Suppressor macrophage (primary cell): ENCODE measurements around the gene AP1S3.
"Not testable (repeated sequence)": the region's sequence is repeated elsewhere in the genome, so short reads cannot be mapped to it uniquely, and the experiment has no call there.

Source experiments
- DNase-seq, 4 experiments: peaks; one replicate each; pipeline ENCODE4 v3.0.0-alpha.2; 2020 to 2022
- total RNA-seq, 17 experiments: gene quantifications; one replicate each; lab custom pipeline; 2026; ENCODE audit warnings: mixed read lengths in 6 of 17, inconsistent platforms in 3 of 17; lab: John Stamatoyannopoulos, UW

Gene AP1S3
- 1.4 to 6.1 (median 3.1) reads per million in 17 experiments for total RNA-seq

- DNase-seq = peak; percentile 37 to 74 (median 60)
Measured at GRCh38 chr2:223837287-223838061, at the start of gene AP1S3. TSS of gene AP1S3 (minus strand) at chr2:223837582. CDS start at chr2:223837450, 132 bp downstream.

GRCh38 chr2:223887127-223887526 is 49.7 kb upstream of the AP1S3 start:
- peak; percentile 43 to 71 (median 62) for DNase-seq

- DNase-seq = peak in 3 of 4 experiments; percentile 23 to 61 (median 56)
Measured at GRCh38 chr2:223886726-223887125, 49.3 kb upstream of the AP1S3 start.

- DNase-seq = no peak
Measured at GRCh38 chr2:223884399-223884798, 47.0 kb upstream of the AP1S3 start.

- DNase-seq = no peak
Measured at GRCh38 chr2:223882715-223883114, 45.3 kb upstream of the AP1S3 start.

GRCh38 chr2:223880796-223881195 is 43.4 kb upstream of the AP1S3 start:
- DNase-seq = no peak

GRCh38 chr2:223877721-223878410 is 40.5 kb upstream of the AP1S3 start:
- DNase-seq = peak in 2 of 4 experiments; percentile 21 to 25

- DNase-seq = no peak
Measured at GRCh38 chr2:223873672-223874071, 36.3 kb upstream of the AP1S3 start.

- DNase-seq = not testable (repeated sequence)
Measured at GRCh38 chr2:223872772-223873171, 35.4 kb upstream of the AP1S3 start.

- DNase-seq = peak in 3 of 4 experiments; percentile 31 to 57 (median 40)
Measured at GRCh38 chr2:223871661-223872060, 34.3 kb upstream of the AP1S3 start.

GRCh38 chr2:223870840-223871611 is 33.6 kb upstream of the AP1S3 start:
- peak; percentile 48 to 78 (median 62) for DNase-seq

GRCh38 chr2:223868005-223868404 is 30.6 kb upstream of the AP1S3 start:
- no peak for DNase-seq

GRCh38 chr2:223865907-223866508 is 28.6 kb upstream of the AP1S3 start:
- DNase-seq = no peak

GRCh38 chr2:223865124-223865523 is 27.7 kb upstream of the AP1S3 start:
- DNase-seq = peak in 2 of 4 experiments; percentile 10 to 14

GRCh38 chr2:223863491-223863890 is 26.1 kb upstream of the AP1S3 start:
- DNase-seq = no peak

GRCh38 chr2:223860809-223861738 is 23.7 kb upstream of the AP1S3 start:
- DNase-seq = no peak

GRCh38 chr2:223859070-223859469 is 21.7 kb upstream of the AP1S3 start:
- DNase-seq = no peak

- no peak for DNase-seq
Measured at GRCh38 chr2:223856584-223856983, 19.2 kb upstream of the AP1S3 start.

- DNase-seq = no peak
Measured at GRCh38 chr2:223856021-223856420, 18.6 kb upstream of the AP1S3 start.

- DNase-seq = no peak
Measured at GRCh38 chr2:223855426-223855825, 18.0 kb upstream of the AP1S3 start.

- no peak for DNase-seq
Measured at GRCh38 chr2:223854741-223855140, 17.4 kb upstream of the AP1S3 start.
